MCF 10A (cell line): ENCODE measurements around the gene ROR1. TPM values are rescaled to one million over a fixed set of nuclear protein-coding genes. Genes with fewer than 3 reads are reported as not detected.

ENCODE experiments used
- BruUV-seq: library from RNA; stranded (reverse); fragments of 400-500 nt; replicated peaks from 2 replicates; lab custom pipeline; 2021; lab: Mats Ljungman, UMichigan
- CTCF ChIA-PET: fragments of 300-600 bp; sonication (Branson Sonifier 250); formaldehyde crosslinking; extraction: SDS; loops from one replicate; lab custom pipeline; 2021; ENCODE audit warnings: antibody characterized with exemption, inconsistent platforms; lab: Yijun Ruan, JAX
- POLR2A ChIA-PET: fragments of 300-600, 350-650 bp; sonication (Branson Sonifier 250); formaldehyde crosslinking; extraction: SDS; loops from one replicate; lab custom pipeline; 2020; ENCODE audit warnings: antibody characterized with exemption, inconsistent platforms; lab: Yijun Ruan, JAX
- DNase-seq: peaks from one replicate; pipeline ENCODE4 v3.0.0-alpha.2; 2018; ENCODE audit not compliant: unreplicated experiment
- H3K27ac Mint-ChIP-seq: one replicate; pipeline ENCODE4 v1.8.0; 2022; ENCODE audit warnings: mild to moderate bottlenecking, low read depth, mixed read lengths; ENCODE audit not compliant: unreplicated experiment
- H3K27me3 Mint-ChIP-seq: one replicate; pipeline ENCODE4 v1.8.0; 2022; ENCODE audit warnings: mixed read lengths; ENCODE audit not compliant: insufficient read depth, unreplicated experiment
- H3K36me3 Mint-ChIP-seq: one replicate; pipeline ENCODE4 v1.8.0; 2022; ENCODE audit warnings: mild to moderate bottlenecking, moderate library complexity, mixed read lengths; ENCODE audit not compliant: insufficient read depth, unreplicated experiment
- H3K4me1 Mint-ChIP-seq: one replicate; pipeline ENCODE4 v1.8.0; 2022; ENCODE audit warnings: mixed read lengths; ENCODE audit not compliant: insufficient read depth, unreplicated experiment
- H3K4me3 Mint-ChIP-seq: one replicate; pipeline ENCODE4 v1.8.0; 2022; ENCODE audit warnings: mild to moderate bottlenecking, moderate library complexity, mixed read lengths; ENCODE audit not compliant: unreplicated experiment
- H3K9me3 Mint-ChIP-seq: one replicate; pipeline ENCODE4 v1.8.0; 2022; ENCODE audit warnings: mixed read lengths; ENCODE audit not compliant: unreplicated experiment
- CTCF ChIP-seq: fragments of 200-600 bp; IDR thresholded peaks from one replicate; pipeline ENCODE4 v1.8.0; 2022; ENCODE audit warnings: antibody characterized with exemption, mild to moderate bottlenecking; ENCODE audit not compliant: unreplicated experiment
- intact Hi-C: fragments of 100-400 bp; cut with micrococcal nuclease; formaldehyde crosslinking; loops from 2 replicates; pipeline ENCODE4 v1.14.1; 2022
- total RNA-seq: library from RNA; stranded (reverse); gene quantifications from 2 replicates; pipeline ENCODE4 v1.2.3, GENCODE V29; 2022

ROR1 gene
- total RNA-seq, 1 experiment from 2014 or later: 4.6 TPM

GRCh38 chr1:63797056-63797726 lies 23.4 kb downstream of the ROR1 start:
- POLR2A ChIA-PET: interaction anchor here (0.6 to 1.4 kb wide), 2 partner anchors 8 to 116 kb away, joined by 3 read pairs; no protein-coding TSS in a partner anchor
- H3K9me3 Mint-ChIP-seq: no peaks in the 10 kb centered on the region
- H3K27ac Mint-ChIP-seq: no peak overlapping the region
- no peaks in the 10 kb centered on the region for H3K36me3 Mint-ChIP-seq
- DNase-seq: no peak
- CTCF ChIA-PET: interaction anchor here (0.5 to 0.6 kb wide), 2 partner anchors 146 to 445 kb away, joined by 3 to 4 read pairs; no protein-coding TSS in a partner anchor
- no peaks in the 10 kb centered on the region for H3K27me3 Mint-ChIP-seq
- no peak overlapping the region for H3K4me3 Mint-ChIP-seq
- H3K4me1 Mint-ChIP-seq: peaks cover 5% of the 10 kb centered on the region
- intact Hi-C loops: no loop called here
- no peak for TF ChIP-seq CTCF
- no TSS peak for BruUV-seq

GRCh38 chr1:63798284-63798683 lies 24.5 kb downstream of the ROR1 start:
- ChIA-PET CTCF (interaction anchor here (0.6 kb wide), 1 partner anchor 130 kb away, joined by 4 read pairs; no protein-coding TSS in a partner anchor), POLR2A (interaction anchor here (0.6 kb wide), 1 partner anchor 117 kb away, joined by 3 read pairs; no protein-coding TSS in a partner anchor)
- DNase-seq: no peak
- H3K9me3 Mint-ChIP-seq: no peaks in the 10 kb centered on the region
- no TSS peak for BruUV-seq
- no peak for TF ChIP-seq CTCF
- no peak overlapping the region for H3K27ac Mint-ChIP-seq
- no peaks in the 10 kb centered on the region for H3K36me3 Mint-ChIP-seq
- peaks cover 5% of the 10 kb centered on the region for H3K4me1 Mint-ChIP-seq
- H3K4me3 Mint-ChIP-seq: no peak overlapping the region
- intact Hi-C loops: no loop called here
- no peaks in the 10 kb centered on the region for H3K27me3 Mint-ChIP-seq

- Mint-ChIP-seq H3K9me3 (no peaks in the 10 kb centered on the region), H3K27me3 (no peaks in the 10 kb centered on the region), H3K4me3 (no peak overlapping the region), H3K36me3 (no peaks in the 10 kb centered on the region), H3K4me1 (peaks cover 5% of the 10 kb centered on the region), H3K27ac (no peak overlapping the region)
- no peak for DNase-seq
- CTCF ChIA-PET: interaction anchor here (0.6 to 1.4 kb wide), 4 partner anchors 13 to 108 kb away, joined by 3 to 4 read pairs (median 3); no protein-coding TSS in a partner anchor
- intact Hi-C loops: no loop called here
- POLR2A ChIA-PET: interaction anchor here (0.6 to 0.9 kb wide), 4 partner anchors 17 to 728 kb away, joined by 3 to 4 read pairs (median 4); no protein-coding TSS in a partner anchor
- no TSS peak for BruUV-seq
- TF ChIP-seq CTCF: no peak
Measured at GRCh38 chr1:63799307-63799706, 25.5 kb downstream of the ROR1 start.

GRCh38 chr1:63799820-63800219 lies 26.0 kb downstream of the ROR1 start:
- Mint-ChIP-seq H3K9me3 (no peaks in the 10 kb centered on the region), H3K36me3 (no peaks in the 10 kb centered on the region), H3K4me3 (no peak overlapping the region), H3K27ac (no peak overlapping the region), H3K27me3 (no peaks in the 10 kb centered on the region), H3K4me1 (peaks cover 5% of the 10 kb centered on the region)
- BruUV-seq: no TSS peak
- no peak for TF ChIP-seq CTCF
- ChIA-PET CTCF (interaction anchor here (0.6 to 1.4 kb wide), 4 partner anchors 12 to 108 kb away, joined by 3 to 4 read pairs (median 3); no protein-coding TSS in a partner anchor), POLR2A (interaction anchor here (0.6 kb wide), 1 partner anchor 68 kb away, joined by 3 read pairs; no protein-coding TSS in a partner anchor)
- intact Hi-C loops: no loop called here
- no peak for DNase-seq
